Measurements from ENCODE around the gene CCL24.
A peak's percentile ranks its signal among the peaks of the same experiment; 100 is the strongest.
"Not testable (repeated sequence)": the region's sequence is repeated elsewhere in the genome, so short reads cannot be mapped to it uniquely, and the experiment has no call there.

Gene CCL24

DNA sequence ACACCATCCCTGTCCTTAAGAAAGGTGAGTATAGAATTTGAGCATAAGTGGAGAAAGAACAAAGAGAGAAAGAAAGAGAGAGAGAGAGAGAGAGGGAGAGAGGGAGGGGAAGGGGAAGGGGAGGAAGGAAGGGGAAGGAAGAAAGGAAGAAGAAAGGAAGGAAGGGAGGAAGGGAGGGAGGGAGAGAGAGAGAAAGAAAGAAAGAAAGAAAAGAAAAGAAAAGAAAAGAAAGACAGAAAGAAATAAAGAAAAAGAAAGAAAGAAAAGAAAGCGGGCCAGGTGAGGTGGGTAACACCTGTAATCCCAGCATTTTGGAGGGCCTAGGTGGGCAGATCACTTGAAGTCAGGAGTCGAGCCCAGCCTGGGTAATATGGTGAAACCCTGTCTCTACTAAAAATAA lies 19.9 kb downstream of the CCL24 start:
- Histone ChIP-seq H3K36me3 (ENCODE audit: control insufficient read depth, insufficient read depth, low read length) (no peaks in the 10 kb centered on the region), H2AFZ (peak overlapping the region; percentile 65), H3K9ac (no peak overlapping the region), H3K9me3 (ENCODE audit: control insufficient read depth, low read length) (no peaks in the 10 kb centered on the region), H3K27ac (no peak overlapping the region), H3K4me2 (ENCODE audit: low read length) (no peak overlapping the region), H3K4me3 (ENCODE audit: low read depth, low read length) (no peak overlapping the region), H3K79me2 (no peaks in the 10 kb centered on the region), H3K4me1 (peaks cover 50% of the 10 kb centered on the region), H3K27me3 (ENCODE audit: control insufficient read depth, insufficient read depth, low read length) (no peaks in the 10 kb centered on the region)
- TF ChIP-seq, protein P1, sequence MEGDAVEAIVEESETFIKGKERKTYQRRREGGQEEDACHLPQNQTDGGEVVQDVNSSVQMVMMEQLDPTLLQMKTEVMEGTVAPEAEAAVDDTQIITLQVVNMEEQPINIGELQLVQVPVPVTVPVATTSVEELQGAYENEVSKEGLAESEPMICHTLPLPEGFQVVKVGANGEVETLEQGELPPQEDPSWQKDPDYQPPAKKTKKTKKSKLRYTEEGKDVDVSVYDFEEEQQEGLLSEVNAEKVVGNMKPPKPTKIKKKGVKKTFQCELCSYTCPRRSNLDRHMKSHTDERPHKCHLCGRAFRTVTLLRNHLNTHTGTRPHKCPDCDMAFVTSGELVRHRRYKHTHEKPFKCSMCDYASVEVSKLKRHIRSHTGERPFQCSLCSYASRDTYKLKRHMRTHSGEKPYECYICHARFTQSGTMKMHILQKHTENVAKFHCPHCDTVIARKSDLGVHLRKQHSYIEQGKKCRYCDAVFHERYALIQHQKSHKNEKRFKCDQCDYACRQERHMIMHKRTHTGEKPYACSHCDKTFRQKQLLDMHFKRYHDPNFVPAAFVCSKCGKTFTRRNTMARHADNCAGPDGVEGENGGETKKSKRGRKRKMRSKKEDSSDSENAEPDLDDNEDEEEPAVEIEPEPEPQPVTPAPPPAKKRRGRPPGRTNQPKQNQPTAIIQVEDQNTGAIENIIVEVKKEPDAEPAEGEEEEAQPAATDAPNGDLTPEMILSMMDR (IDR thresholded peaks at IDR 0.05): no peak

DNA sequence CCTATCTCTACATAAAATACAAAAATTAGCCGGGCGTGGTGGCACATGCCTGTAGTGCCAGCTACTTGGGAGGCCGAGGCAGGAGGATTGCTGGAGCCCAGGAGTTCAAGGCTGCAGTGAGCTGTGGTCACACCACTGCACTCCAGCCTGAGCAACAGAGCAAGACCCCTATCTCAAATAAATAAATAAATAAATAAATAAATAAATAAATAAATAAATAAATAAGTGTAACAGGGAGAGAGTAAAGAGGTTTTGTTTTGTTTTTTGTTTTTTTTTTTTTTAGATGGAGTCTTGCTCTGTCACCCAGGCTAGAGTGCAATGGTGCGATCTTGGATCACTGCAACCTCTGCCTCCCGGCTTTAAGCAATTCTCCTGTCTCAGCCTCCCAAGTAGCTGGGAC lies 21.0 kb downstream of the CCL24 start:
- not testable (repeated sequence) for H3K79me2 ChIP-seq; H2AFZ ChIP-seq; H3K27ac ChIP-seq; H3K27me3 ChIP-seq (ENCODE audit: control insufficient read depth, insufficient read depth, low read length); H3K36me3 ChIP-seq (ENCODE audit: control insufficient read depth, insufficient read depth, low read length); H3K4me3 ChIP-seq (ENCODE audit: low read depth, low read length); H3K9ac ChIP-seq; H3K4me2 ChIP-seq (ENCODE audit: low read length); H3K9me3 ChIP-seq (ENCODE audit: control insufficient read depth, low read length)
- peaks cover 38% of the 10 kb centered on the region for H3K4me1 ChIP-seq

DNA sequence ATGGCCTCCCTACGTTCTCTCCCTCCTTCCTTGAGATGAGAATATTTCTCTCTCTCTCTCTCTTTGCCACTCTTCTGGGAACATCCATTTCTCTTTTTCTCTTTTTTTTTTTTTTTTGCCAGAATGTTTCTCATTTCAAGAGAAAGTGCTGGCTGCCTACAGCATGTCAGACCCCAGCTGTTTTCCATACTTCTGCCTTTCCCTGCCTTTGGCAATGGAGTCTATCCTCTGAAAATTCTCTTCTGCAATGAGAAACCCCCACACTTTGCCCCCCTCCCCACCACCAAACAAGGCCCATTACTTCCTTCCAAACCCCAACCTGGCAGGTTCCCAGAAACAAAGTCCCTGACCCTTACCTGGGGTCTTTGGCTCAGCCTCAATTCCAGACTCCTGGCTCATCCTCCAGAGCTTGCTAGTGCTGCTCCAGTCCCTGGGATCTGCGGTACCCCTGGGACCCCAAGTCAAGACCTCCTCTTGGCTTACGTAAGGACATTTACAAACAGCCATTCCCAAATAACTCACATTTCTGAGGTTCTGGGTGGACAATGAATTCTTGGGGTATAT lies 24.2 kb downstream of the CCL24 start:
- Histone ChIP-seq H3K79me2 (no peaks in the 10 kb centered on the region), H2AFZ (peak overlapping the region; percentile 66), H3K36me3 (ENCODE audit: control insufficient read depth, insufficient read depth, low read length) (no peaks in the 10 kb centered on the region), H3K4me1 (peaks cover 15% of the 10 kb centered on the region), H3K27me3 (ENCODE audit: control insufficient read depth, insufficient read depth, low read length) (no peaks in the 10 kb centered on the region), H3K27ac (no peak overlapping the region), H3K9ac (no peak overlapping the region), H3K4me2 (ENCODE audit: low read length) (no peak overlapping the region), H3K9me3 (ENCODE audit: control insufficient read depth, low read length) (no peaks in the 10 kb centered on the region), H3K4me3 (ENCODE audit: low read depth, low read length) (no peak overlapping the region)
- TF ChIP-seq, protein P1 (IDR thresholded peaks at IDR 0.05): no peak

DNA sequence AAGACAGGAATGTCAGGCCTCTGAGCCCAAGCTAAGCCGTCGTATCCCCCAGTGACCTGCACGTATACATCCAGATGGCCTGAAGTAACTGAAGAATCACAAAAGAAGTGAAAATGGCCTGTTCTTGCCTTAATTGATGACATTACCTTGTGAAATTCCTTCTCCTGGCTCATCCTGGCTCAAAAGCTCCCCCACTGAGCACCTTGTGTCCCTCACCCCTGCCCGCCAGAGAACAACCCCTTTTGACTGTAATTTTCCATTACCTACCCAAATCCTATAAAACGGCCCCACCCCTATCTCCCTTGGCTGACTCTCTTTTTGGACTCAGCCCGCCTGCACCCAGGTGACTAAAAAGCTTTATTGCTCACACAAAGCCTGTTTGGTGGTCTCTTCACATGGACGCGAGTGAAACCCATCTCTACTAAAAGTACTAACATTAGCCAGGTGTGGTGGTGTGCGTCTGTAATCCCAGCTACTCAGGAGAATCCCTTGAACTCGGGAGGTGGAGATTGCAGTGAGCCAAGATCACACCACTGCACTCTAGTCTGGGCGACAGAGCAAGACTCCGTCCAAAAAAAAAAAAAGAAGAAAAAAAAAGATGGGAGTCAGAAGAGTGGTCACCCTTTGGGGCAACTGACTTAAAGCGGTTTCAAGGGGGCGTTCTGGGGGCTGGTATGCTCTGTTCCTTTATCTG lies 25.3 kb downstream of the CCL24 start:
- not testable (repeated sequence) for H3K9ac ChIP-seq; H3K4me1 ChIP-seq; H3K27ac ChIP-seq; H3K9me3 ChIP-seq (ENCODE audit: control insufficient read depth, low read length); H3K36me3 ChIP-seq (ENCODE audit: control insufficient read depth, insufficient read depth, low read length); H2AFZ ChIP-seq; H3K79me2 ChIP-seq; H3K4me2 ChIP-seq (ENCODE audit: low read length); H3K27me3 ChIP-seq (ENCODE audit: control insufficient read depth, insufficient read depth, low read length); H3K4me3 ChIP-seq (ENCODE audit: low read depth, low read length)

DNA sequence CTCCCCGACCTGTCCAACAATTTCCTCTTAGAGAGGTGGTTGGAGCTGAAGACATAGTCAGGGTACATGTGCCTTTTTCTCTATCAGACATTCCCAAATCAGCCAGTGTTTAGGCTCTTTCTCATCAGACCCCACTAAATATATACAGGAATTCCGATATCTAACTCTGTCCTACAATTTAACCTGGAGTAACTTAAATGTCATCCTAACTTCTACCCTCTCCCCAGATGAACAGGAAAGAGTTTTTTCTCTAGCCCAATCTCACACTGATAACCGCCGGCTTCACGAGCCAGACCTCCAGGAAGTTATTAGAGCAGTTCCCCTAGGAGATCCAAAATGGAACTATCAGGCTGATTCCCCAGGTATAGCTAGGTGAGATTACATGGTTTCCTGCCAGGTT lies 30.5 kb downstream of the CCL24 start:
- H3K4me1 ChIP-seq; H3K27ac ChIP-seq; H3K36me3 ChIP-seq (ENCODE audit: control insufficient read depth, insufficient read depth, low read length); H3K9me3 ChIP-seq (ENCODE audit: control insufficient read depth, low read length); H3K9ac ChIP-seq; H3K79me2 ChIP-seq; H3K4me3 ChIP-seq (ENCODE audit: low read depth, low read length); H3K4me2 ChIP-seq (ENCODE audit: low read length); H3K27me3 ChIP-seq (ENCODE audit: control insufficient read depth, insufficient read depth, low read length); H2AFZ ChIP-seq: not testable (repeated sequence)

DNA sequence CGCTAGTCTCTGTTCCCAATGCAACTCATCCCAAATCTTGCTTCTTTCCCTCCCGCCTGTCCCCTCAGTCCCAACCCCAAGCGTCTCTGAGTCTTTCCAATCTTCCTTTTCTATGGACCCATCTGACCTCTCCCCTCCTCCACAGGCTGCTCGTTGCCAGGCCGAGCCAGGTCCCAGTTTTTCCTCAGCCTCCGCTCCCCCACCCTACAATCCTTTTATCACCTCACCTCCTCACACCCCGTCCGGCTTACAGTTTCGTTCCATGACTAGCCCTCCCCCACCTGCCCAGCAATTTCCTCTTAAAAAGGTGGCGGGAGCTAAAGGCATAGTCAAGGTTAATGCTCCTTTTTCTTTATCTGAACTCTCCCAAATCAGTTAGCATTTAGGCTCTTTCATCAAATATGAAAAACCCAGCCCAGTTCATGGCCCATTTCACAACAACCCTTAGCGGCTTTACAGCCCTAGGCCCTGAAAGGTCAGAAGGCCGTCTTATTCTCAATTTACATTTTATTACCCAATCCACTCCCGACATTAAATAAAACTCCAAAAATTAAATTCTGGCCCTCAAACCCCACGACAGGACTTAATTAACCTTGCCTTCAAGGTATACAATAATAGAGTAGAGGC lies 32.8 kb downstream of the CCL24 start:
- H3K4me3 ChIP-seq (ENCODE audit: low read depth, low read length); H3K27ac ChIP-seq; H3K79me2 ChIP-seq; H3K27me3 ChIP-seq (ENCODE audit: control insufficient read depth, insufficient read depth, low read length); H3K9ac ChIP-seq; H2AFZ ChIP-seq; H3K4me2 ChIP-seq (ENCODE audit: low read length); H3K9me3 ChIP-seq (ENCODE audit: control insufficient read depth, low read length); H3K36me3 ChIP-seq (ENCODE audit: control insufficient read depth, insufficient read depth, low read length); H3K4me1 ChIP-seq: not testable (repeated sequence)

DNA sequence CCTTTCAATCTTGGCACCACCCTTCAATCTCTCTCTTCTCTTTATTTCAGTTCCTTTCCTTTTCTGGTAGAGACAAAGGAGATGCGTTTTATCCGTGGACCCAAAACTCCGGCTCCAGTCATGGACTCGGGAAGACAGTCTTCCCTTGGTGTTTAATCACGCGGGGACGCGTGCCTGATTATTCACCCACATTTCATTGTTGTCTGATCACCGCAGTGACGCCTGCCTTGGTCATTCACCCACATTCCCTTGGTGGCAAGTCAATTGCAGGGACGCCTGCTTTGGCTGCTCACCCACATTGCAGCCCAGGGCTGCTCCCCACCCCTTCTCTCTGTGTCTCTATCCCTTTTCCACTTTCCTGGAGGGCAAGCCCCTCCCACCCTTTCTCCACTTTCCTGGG lies 34.1 kb downstream of the CCL24 start:
- H3K4me2 ChIP-seq (ENCODE audit: low read length); H3K27ac ChIP-seq; H3K4me3 ChIP-seq (ENCODE audit: low read depth, low read length): not testable (repeated sequence)

DNA sequence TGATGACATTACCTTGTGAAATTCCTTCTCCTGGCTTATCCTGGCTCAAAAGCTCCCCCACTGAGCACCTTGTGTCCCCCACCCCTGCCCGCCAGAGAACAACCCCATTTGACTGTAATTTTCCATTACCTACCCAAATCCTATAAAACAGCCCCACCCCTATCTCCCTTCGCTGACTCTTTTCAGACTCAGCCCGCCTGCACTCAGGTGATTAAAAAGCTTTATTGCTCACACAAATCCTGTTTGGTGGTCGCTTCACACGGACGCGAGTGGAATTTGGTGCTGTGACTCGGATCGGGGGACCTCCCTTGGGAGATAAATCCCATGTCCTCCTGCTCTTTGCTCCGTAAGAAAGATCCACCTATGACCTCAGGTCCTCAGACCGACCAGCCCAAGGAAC lies 34.6 kb downstream of the CCL24 start:
- H3K4me3 ChIP-seq (ENCODE audit: low read depth, low read length); H3K27me3 ChIP-seq (ENCODE audit: control insufficient read depth, insufficient read depth, low read length); H3K9me3 ChIP-seq (ENCODE audit: control insufficient read depth, low read length); H2AFZ ChIP-seq; H3K27ac ChIP-seq; H3K79me2 ChIP-seq; H3K36me3 ChIP-seq (ENCODE audit: control insufficient read depth, insufficient read depth, low read length); H3K4me1 ChIP-seq; H3K9ac ChIP-seq; H3K4me2 ChIP-seq (ENCODE audit: low read length): not testable (repeated sequence)

More for the DNA sequence above, 34.1 kb downstream of the CCL24 start:
- H2AFZ ChIP-seq; H3K36me3 ChIP-seq (ENCODE audit: control insufficient read depth, insufficient read depth, low read length); H3K79me2 ChIP-seq; H3K9me3 ChIP-seq (ENCODE audit: control insufficient read depth, low read length); H3K4me1 ChIP-seq; H3K9ac ChIP-seq; H3K27me3 ChIP-seq (ENCODE audit: control insufficient read depth, insufficient read depth, low read length): not testable (repeated sequence)

Measured in parathyroid adenoma (tissue), 2 donors.